Stimulated activated naive CD8-positive, alpha-beta T cell treated with anti-CD3 and anti-CD28 coated beads, Interleukin-15, amount 100 ng/mL, for 72 hours (primary cell): Measurements from ENCODE around the gene CDHR2.

ENCODE experiments used
- ATAC-seq: fragments of 150-1000 bp; cut with Tn5 transposase; 2 replicates; pipeline ENCODE4 v1.10.0; 2021; ENCODE audit warnings: mild to moderate bottlenecking, moderate library complexity
- DNase-seq, 2 donors: peaks; one replicate each; pipeline ENCODE4 v3.0.0; 2021 to 2022
- H3K27ac Mint-ChIP-seq, 2 donors: one replicate each; pipeline ENCODE4 v1.8.0; 2022; ENCODE audit warnings: mild to moderate bottlenecking in 2 of 2, mixed read lengths in 2 of 2, moderate library complexity in 2 of 2
- H3K27me3 Mint-ChIP-seq: one replicate; pipeline ENCODE4 v1.8.0; 2022; ENCODE audit warnings: mixed read lengths
- H3K4me1 Mint-ChIP-seq: one replicate; pipeline ENCODE4 v1.8.0; 2022; ENCODE audit warnings: mild to moderate bottlenecking, mixed read lengths
- H3K4me3 Mint-ChIP-seq, 2 donors: one replicate each; pipeline ENCODE4 v1.8.0; 2022; ENCODE audit warnings: mild to moderate bottlenecking in 2 of 2, mixed read lengths in 2 of 2, moderate library complexity in 1 of 2
- H3K9me3 Mint-ChIP-seq, 2 donors: one replicate each; pipeline ENCODE4 v1.8.0; 2022; ENCODE audit warnings: mixed read lengths in 2 of 2

The CDHR2 gene

DNA sequence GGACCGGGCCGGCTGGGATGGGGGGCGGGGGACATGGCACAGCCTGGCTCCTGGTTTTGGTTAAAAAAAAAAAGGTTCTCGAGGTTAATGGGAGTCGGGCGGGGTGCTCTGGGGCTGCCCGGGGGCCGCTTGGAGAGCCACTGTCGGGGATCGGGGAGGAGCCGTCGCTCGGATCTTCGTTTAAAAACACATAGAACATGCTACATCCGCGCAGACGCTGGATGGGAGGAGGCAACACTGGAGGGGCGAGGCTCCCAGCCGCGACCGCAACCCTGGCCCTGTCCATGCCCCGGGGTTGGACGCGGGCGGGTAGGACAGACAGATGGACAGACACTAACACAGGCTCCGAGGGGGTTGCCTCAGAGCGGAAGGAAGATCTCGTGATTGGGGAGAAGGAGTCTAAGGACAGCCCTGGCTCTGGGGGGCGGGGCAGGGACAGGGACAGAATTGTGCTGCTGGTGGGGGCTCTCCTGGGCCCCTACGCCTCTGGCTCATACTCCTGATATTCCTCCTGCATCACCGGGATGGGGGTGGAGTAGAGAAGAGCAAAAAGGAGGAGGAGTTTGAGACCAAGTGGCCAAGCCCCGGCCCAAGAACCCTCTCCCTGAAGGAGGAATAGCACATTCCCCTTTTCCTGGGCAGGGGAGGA lies 71.3 kb downstream of the CDHR2 start:
- Mint-ChIP-seq H3K4me1 (peaks cover 26% of the 10 kb centered on the region), H3K4me3 (peak overlapping the region; percentile 71 to 80), H3K27ac (no peak overlapping the region), H3K9me3 (no peaks in the 10 kb centered on the region), H3K27me3 (peaks cover 96% of the 10 kb centered on the region)
- ATAC-seq (no peak), DNase-seq (no peak)

DNA sequence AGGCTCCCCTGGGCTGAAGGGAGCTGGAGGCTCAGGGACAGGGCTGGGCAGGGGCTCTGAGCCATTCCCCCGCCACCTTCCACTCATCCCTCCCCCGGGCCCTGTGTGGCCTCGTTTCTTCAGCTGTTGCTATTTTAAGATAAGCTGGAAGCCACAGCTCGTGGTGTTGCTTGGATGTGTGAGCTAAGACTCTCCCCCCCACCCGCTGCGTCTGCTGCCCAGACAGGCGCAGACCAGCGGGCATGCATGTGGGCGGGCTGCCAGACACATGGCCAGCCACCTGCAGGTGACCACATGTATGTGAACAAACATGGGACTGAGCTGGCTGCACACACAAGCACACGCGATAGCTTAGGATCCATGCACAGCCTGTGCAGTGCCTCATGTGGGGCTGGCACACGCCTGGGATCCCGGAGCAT lies 72.5 kb downstream of the CDHR2 start:
- DNase-seq, result no peak
- H3K27me3 Mint-ChIP-seq, result peaks cover 96% of the 10 kb centered on the region
- H3K27ac Mint-ChIP-seq, result no peak overlapping the region
- no peak for ATAC-seq
- peaks cover 26% of the 10 kb centered on the region for H3K4me1 Mint-ChIP-seq
- H3K9me3 Mint-ChIP-seq, result no peaks in the 10 kb centered on the region
- H3K4me3 Mint-ChIP-seq, result no peak overlapping the region

DNA sequence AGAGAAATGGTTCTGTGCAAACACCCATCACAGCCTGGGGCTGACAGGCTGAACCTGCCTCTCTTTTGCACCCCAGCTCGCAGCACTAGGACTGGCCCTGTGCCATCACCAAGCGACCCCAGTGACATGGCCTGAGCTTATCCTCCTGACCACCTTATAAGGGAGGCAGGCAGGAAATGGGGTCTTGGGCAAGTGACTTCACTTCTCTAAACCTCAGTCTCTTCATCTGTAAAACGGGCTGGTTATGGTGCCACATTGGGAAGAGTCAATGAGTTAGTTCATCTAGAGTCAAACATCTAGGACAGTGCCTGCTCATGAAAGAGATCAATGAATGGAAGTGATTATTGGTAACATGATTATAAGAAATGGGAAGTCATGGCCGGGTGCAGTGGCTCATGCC lies 75.0 kb downstream of the CDHR2 start:
- Mint-ChIP-seq H3K4me1 (peaks cover 38% of the 10 kb centered on the region), H3K27ac (no peak overlapping the region), H3K4me3 (no peak overlapping the region), H3K27me3 (peaks cover 100% of the 10 kb centered on the region), H3K9me3 (no peaks in the 10 kb centered on the region)
- ATAC-seq (no peak), DNase-seq (no peak)

DNA sequence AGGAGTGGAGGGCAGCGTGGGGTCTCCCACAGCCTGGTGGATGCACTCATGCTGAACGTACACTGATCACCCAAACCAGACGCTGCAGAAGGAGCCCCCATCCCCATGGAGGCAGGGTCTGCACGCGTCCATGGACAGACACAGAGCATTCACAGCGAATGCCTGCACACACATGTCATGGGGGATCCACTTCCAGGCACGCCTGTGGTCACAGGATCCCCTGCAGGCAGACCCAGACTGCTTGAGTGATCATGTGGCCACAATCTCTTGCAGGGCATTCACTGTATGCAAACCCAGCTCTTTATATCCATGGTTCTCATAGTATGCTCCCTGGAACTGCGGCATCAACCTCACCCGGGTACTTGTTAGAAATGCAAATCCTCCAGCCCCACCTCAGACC lies 75.8 kb downstream of the CDHR2 start:
- peaks cover 38% of the 10 kb centered on the region for H3K4me1 Mint-ChIP-seq
- peaks cover 100% of the 10 kb centered on the region for H3K27me3 Mint-ChIP-seq
- ATAC-seq (no peak), DNase-seq (no peak)
- no peaks in the 10 kb centered on the region for H3K9me3 Mint-ChIP-seq
- no peak overlapping the region for H3K4me3 Mint-ChIP-seq
- no peak overlapping the region for H3K27ac Mint-ChIP-seq

DNA sequence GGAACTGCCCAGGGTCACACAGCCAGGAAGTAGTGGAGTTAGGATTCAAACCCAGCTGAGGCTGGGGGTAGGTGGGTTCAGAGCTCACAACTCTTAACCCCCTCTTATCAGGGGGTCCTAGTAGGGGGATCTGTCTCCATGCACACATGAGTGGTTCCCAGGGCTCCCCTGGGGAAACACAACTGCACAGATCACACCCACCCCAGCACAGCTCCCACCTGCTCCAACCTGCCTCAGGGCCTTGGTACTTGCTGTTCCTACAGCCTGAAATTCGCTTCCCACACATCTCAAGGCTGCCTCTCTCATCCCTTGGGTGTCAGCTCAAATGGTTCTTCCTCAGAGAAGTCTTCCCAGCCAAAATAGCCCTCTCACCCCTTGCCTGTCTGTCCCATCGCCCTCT lies 76.4 kb downstream of the CDHR2 start:
- Mint-ChIP-seq H3K27ac (no peak overlapping the region), H3K9me3 (no peaks in the 10 kb centered on the region), H3K27me3 (peaks cover 98% of the 10 kb centered on the region), H3K4me3 (no peak overlapping the region), H3K4me1 (peaks cover 34% of the 10 kb centered on the region)
- DNase-seq (no peak), ATAC-seq (no peak)

DNA sequence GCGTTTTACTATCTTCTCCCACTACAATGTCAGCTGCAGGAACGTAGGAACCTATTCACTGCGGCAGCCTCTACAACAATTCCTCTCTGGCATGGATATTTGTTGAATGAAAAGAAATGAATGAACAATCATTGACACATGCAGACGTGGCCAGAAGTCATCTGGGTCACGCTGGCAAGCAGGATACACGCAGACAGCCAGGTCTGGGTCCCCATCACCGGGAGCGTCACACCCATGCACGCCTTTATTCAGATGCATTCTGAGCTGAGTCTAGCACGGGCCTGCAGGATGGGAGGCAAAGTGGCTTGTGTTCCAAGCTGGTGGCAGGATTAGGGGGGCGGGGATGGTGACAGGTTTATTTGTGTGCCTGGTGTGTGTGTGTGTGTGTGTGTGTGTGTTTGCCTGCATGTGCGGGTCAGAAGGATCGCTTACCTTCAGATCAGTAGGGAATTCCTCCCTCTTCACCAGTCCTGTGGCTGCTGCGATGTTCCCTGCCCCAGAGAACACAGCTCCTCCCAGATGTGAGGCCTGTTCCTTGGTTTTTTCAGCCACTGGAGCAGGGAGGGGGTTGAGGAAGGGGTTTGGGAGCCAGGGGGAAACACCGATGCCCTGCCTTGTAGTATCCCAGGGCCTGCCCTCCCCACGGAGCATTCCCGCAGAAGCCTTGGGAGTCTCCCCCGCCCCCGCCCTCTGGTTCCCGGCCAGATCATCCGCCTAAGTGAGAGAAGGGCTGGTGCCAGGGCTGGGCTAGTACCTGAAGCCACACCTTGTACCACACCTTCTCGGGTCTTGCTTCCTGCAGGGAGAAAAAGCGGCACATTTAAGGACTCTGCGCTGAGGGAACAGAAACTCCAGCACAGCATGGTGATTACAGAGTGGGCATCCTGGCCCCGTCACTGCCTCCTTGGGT lies 77.1 kb downstream of the CDHR2 start:
- peaks cover 34% of the 10 kb centered on the region for H3K4me1 Mint-ChIP-seq
- H3K27me3 Mint-ChIP-seq, result peaks cover 98% of the 10 kb centered on the region
- no peak overlapping the region for H3K4me3 Mint-ChIP-seq
- H3K27ac Mint-ChIP-seq, result no peak overlapping the region
- no peak for DNase-seq
- ATAC-seq, result no peak
- no peaks in the 10 kb centered on the region for H3K9me3 Mint-ChIP-seq

DNA sequence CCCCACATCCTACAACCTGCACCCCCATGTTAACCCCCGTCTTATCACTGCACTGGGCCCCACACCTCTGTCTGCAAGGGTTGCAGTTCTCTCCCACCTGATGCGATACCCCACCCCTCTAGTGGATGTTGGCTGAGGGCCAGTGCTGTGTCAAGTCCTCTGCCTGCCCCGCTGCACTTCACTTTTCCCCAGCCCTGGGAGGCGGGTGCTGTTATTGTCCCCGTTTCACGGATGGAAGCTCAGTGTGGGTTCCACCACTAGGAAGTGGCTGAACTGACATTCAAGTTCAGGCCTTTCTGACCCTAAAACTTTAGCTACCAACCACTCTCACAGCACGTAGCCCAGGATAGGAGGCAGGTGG lies 77.7 kb downstream of the CDHR2 start:
- DNase-seq, result no peak
- H3K27me3 Mint-ChIP-seq, result peaks cover 98% of the 10 kb centered on the region
- H3K4me3 Mint-ChIP-seq, result no peak overlapping the region
- no peak overlapping the region for H3K27ac Mint-ChIP-seq
- H3K4me1 Mint-ChIP-seq, result peaks cover 34% of the 10 kb centered on the region
- H3K9me3 Mint-ChIP-seq, result no peaks in the 10 kb centered on the region
- ATAC-seq, result no peak

DNA sequence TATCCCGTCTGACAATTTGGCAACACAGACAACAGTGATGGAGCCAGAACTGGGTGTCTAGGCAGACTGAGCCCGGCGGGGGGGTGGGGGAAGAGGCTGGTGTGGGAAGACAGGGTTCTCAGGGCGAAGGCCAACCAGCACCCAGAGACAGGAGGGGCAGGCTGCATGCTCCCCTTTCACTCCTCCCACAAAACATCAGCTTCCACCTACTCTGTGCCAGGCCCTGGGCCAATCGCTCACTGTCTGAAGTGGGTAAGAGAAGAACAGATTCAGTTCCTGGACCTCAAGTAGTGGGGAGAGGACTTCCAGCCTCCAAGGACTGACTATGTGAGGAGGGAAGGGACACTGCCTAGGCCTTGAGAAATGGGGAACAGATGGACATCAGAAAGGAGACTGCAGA lies 78.4 kb downstream of the CDHR2 start:
- Mint-ChIP-seq H3K27me3 (peaks cover 98% of the 10 kb centered on the region), H3K4me1 (peaks cover 34% of the 10 kb centered on the region), H3K4me3 (no peak overlapping the region), H3K27ac (no peak overlapping the region), H3K9me3 (no peaks in the 10 kb centered on the region)
- ATAC-seq (no peak), DNase-seq (no peak)

DNA sequence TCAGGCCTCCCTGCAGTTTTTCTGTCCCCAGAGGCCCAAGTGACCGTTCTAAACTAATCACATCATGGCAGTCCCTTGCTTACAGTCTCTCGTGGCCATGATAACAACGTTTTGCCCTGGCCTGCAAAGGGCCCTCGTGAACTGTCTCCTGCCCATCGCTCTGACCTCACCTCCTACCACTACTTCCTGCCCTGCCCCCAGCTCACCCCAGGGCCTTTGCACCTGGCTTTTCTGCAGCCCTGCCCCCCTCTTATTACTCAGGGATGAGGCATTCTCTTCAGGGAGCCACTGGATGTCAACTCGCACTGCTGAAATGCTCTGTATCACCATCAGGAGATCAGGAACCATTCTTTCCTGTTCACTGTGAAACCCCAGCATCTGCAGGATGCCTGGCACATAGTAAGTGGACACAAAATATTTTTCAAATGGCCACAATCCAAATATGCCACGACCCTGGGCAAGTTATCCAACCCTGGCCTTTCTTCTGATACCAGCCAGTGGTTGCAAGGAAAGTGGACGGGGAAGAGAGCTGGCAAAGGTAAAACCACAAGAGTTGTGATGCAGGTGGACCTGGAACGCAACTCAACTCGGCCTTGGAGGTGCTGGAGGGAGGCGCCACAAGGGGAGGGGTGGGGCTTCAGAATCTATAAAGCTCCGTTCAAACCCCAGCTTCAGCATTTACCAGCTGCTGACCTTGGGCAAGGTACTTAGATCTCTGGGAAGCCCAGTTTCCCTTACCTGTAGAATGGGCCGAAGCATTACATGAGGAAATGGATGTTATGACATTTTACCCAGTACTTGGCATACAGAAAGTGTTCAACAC lies 79.5 kb downstream of the CDHR2 start:
- Mint-ChIP-seq H3K9me3 (no peaks in the 10 kb centered on the region), H3K27ac (peak overlapping the region in 1 of 2 donors; percentile 29), H3K4me1 (peaks cover 37% of the 10 kb centered on the region), H3K4me3 (no peak overlapping the region), H3K27me3 (peaks cover 98% of the 10 kb centered on the region)
- ATAC-seq (no peak), DNase-seq (no peak)

DNA sequence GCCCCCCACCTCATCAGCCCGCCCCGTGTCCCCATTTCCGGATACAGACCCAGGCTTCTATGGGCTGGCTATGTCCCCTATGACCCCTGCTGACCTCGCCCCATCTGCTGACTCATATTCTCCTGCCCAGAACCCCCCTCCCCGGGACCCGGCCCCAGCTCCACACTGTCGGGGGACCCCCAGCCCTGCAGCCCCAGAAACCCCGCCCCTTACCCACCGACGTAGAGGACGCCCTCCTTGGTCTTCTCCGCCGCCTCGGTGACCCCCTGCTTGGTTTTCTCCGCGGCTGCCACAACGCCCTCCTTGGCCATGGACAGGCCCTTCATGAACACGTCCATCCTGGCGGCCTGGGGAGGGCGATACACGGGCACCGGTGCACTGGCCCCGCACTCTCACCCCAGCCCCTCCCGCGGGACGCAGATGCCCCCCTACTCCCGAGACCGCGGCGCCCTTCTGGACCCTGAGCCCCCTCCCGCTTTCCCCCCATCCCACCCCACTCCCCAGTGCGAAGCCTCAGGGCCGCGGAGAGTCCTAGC lies 80.2 kb downstream of the CDHR2 start:
- Mint-ChIP-seq H3K4me3 (peak overlapping the region in 1 of 2 donors; percentile 71), H3K27ac (no peak overlapping the region), H3K27me3 (peaks cover 98% of the 10 kb centered on the region), H3K4me1 (peaks cover 43% of the 10 kb centered on the region), H3K9me3 (no peaks in the 10 kb centered on the region)
- DNase-seq (no peak), ATAC-seq (peak; percentile 19)

DNA sequence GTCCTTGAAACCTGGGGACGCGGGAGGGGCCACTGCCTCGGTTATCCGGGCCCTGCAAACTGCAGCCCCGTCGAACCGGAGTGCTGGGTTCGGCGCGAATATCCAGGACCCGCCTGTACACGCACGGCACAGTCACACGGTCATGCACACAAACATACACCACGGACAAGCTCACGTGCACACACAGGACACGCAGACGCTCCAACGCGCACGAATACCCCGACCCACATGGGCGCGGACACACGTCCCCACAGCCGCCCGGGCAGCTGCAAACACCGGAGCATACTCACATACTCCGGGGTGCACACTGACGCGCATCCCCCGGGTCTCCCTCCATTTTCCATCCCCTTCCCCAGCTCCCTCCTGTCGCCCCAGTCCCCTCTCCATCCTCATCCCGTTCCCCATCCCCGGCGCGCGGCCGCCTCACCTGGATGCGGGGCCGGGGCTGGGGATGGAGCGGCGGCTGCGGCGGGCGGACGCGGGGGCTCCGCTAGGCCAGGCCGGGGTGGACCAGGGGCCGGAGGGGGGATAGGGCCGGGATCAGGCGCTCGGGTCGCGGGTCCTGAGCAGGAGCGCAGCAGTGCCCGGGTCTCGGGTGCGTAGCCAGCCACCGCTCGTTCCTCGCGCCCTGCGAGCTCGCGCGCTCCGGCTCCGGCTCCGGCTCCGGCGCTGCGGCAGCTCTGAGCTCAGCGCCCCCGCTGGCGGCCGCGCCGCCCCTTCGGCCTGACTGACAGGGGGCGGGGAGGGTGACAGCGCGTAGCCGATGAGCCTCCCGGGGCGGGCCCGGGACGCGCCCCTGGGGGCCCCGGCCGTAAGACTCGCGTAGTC lies 80.9 kb downstream of the CDHR2 start, which contains the start of the genes EIF4E1B and SNCB:
Gene EIF4E1B (plus strand): TSS at position 823 of the 828 bp plus-strand sequence. CDS start 12,113 bp downstream, outside the sequence.
Gene SNCB (minus strand): TSS at position 682 of the 828 bp plus-strand sequence. CDS start 880 bp downstream, outside the sequence.
- DNase-seq (peak; percentile 60 to 68), ATAC-seq (peak; percentile 90)
- peak within 1 kb of the TSS; percentile 46 to 71 for H3K4me3 Mint-ChIP-seq
- H3K27me3 Mint-ChIP-seq, result peaks cover 98% of the 10 kb centered on the region
- H3K9me3 Mint-ChIP-seq, result no peaks in the 10 kb centered on the region
- no peak within 1 kb of the TSS for H3K27ac Mint-ChIP-seq
- H3K4me1 Mint-ChIP-seq, result peaks cover 43% of the 10 kb centered on the region

DNA sequence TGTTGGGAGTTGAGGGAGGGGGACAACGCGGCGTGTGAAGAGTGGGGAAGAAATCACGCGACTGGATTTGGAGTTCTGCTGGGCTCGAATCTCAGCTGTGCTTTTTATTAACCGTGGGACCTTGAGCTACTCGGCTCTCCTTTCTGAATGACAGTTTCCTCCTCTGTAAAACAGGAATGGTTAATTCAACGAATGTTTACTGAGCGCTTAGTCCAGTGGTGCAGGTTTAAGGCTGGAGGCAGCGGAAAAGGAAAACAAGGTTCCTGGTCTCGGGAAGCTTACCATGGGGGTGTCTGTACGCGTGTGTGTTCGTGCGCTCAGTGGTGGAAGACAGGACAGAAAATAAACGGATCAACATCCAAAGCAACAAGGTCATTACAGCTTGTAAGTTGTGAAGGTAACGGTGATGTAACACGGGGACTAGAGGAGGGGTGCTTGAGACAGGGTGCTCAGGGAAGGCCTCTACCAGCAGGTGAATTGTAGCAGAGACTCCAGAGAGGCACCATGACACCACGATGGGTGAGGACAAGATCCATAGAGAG lies 81.6 kb downstream of the CDHR2 start:
- Mint-ChIP-seq H3K4me1 (peaks cover 43% of the 10 kb centered on the region), H3K9me3 (no peaks in the 10 kb centered on the region), H3K27me3 (peaks cover 96% of the 10 kb centered on the region), H3K27ac (no peak overlapping the region), H3K4me3 (peak overlapping the region; percentile 33 to 62)
- DNase-seq (no peak), ATAC-seq (no peak)

DNA sequence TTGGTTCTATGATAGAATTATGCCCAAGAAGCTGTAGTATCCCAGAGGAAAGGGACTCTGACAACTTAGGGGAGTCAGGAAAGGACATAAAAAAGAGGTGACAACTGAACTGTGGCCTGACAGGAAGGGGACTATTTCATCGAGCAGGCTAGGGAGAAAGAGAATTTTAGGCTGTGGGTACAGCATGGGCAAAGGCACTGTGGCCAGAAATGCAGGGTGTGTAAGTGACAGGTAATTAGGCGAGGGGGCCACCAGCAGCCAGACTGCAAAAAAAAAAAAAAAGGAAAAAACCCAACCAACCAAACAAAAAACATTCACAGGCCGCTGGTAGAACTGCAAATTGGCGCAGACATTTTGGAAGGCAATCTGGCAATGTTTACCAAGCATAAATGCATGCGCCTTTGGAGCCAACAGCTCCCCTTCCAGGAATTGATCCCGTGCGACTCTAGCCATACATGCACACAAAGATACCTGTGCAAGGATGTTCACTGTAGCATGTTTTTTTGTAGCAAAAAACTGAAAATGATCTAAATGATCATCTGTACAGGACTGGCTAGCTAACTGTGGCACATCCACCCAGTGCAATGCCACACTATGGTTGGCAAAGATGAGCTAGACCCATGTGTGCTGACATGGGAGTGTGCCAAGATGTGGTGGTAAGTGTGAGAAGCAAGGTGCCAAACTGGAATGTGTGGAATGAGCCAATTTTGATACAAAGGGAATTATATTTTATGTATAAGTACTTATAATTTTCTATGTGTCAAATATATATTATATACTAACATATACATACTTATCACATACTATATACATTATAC lies 82.5 kb downstream of the CDHR2 start:
- peaks cover 94% of the 10 kb centered on the region for H3K27me3 Mint-ChIP-seq
- ATAC-seq (no peak), DNase-seq (no peak)
- peaks cover 43% of the 10 kb centered on the region for H3K4me1 Mint-ChIP-seq
- H3K4me3 Mint-ChIP-seq, result no peak overlapping the region
- H3K27ac Mint-ChIP-seq, result no peak overlapping the region
- H3K9me3 Mint-ChIP-seq, result no peaks in the 10 kb centered on the region

DNA sequence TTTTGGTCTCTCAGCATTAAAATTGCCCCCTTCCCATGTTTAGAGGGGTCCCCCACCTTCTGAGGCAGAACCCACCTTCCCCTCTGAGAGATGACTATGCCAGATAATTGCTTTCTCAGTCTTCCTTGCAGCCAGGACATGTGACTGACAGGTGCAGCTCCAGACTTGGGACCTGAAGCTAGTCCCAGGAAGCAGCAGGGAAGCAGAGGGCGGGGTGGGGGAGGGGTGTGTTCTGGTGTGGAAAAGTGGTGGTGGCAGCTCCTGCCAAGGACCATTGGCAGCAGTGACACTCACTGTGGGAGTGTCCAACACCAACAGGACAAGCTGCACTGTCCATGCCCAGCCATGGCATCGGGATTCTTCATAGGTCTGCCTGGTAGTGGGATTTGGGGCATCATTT lies 83.6 kb downstream of the CDHR2 start:
- DNase-seq (no peak), ATAC-seq (no peak)
- Mint-ChIP-seq H3K4me1 (peaks cover 40% of the 10 kb centered on the region), H3K9me3 (no peaks in the 10 kb centered on the region), H3K4me3 (no peak overlapping the region), H3K27ac (no peak overlapping the region), H3K27me3 (peaks cover 94% of the 10 kb centered on the region)
